Measurements from ENCODE around the gene FOXK1. TPM values are rescaled to one million over a fixed set of nuclear protein-coding genes. Genes with fewer than 3 reads are reported as not detected.
A peak's percentile ranks its signal among the peaks of the same experiment; 100 is the strongest.

FOXK1 gene
- total RNA-seq, 1 donor from 2014 or later, result 16.3 TPM

DNA sequence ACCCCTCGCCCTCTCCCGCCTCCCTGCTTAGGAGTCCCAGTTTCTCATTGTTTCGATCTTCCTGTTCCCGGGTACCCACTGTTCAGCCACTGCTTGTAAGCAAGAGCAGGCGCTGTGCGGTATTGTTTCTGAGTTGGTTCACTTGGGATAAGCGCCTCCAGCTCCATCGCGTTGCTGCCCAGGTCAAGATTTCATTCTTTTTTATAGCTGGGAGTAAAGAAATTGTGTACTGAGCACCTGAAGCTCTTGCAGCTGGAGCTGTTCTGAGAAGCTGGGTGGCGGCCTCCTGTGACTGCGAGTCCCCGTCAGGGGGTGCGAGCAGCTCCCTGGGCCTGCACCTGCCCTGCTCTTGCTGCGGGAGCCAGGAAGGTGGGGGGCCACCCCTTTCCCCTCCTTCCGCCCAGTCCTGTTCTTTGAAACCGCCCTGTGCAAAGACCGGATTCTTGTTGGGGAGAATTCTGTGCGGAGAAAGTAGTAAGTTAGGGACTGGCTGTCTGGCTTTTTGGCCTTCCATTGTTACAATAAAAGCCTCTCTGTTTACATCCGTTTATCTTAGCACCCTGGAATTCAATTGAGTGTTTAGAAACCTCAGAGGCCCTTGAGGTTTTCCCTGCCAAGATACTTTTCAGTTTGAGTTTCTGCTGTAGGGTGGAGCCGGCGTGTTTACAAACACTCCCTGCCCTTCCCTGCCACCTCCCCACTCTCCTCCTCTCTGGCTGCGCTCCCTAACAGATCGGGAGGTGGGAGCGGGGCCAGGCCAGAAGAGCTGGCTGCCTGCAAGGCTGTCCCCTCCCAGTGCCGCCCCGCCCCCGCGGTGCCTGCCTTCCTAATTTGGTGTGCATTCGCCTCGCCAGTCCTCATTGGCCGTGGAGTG lies 62.5 kb downstream of the FOXK1 start:
- peak; percentile 97 to 99 for DNase-seq (ENCODE audit: low read depth in 2 of 2)

DNA sequence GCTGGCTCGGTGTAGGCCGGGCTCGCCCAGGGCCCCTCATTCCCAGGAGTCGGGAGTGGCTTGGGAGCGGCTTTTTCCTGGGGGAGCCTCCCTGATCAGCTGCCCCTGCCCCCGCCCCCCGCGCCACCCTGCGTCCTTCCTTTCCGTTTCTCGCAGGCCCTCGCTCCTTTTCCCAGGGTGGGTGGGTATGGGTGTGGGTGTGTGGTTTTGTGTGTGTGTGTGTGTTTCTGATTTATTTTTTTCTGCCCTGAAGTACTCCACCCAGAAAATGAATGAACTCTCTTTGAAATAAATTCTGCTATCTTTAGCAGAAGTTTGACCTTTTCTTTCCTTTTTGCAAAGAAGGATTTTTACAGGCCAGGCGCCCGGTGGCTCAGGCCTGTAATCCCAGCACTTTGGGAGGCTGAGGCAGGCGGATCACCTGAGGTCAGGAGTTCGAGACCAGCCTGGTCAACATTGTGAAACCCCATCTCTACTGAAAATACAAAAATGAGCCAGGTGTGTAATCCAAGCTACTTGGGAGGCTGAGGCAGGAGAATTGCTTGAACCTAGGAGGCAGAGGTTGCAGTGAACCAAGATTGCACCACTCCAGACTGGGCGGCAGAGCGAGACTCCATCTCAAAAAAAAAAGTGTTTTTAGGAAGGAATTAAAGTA lies 63.3 kb downstream of the FOXK1 start:
- no peak for DNase-seq (ENCODE audit: low read depth in 2 of 2)

DNA sequence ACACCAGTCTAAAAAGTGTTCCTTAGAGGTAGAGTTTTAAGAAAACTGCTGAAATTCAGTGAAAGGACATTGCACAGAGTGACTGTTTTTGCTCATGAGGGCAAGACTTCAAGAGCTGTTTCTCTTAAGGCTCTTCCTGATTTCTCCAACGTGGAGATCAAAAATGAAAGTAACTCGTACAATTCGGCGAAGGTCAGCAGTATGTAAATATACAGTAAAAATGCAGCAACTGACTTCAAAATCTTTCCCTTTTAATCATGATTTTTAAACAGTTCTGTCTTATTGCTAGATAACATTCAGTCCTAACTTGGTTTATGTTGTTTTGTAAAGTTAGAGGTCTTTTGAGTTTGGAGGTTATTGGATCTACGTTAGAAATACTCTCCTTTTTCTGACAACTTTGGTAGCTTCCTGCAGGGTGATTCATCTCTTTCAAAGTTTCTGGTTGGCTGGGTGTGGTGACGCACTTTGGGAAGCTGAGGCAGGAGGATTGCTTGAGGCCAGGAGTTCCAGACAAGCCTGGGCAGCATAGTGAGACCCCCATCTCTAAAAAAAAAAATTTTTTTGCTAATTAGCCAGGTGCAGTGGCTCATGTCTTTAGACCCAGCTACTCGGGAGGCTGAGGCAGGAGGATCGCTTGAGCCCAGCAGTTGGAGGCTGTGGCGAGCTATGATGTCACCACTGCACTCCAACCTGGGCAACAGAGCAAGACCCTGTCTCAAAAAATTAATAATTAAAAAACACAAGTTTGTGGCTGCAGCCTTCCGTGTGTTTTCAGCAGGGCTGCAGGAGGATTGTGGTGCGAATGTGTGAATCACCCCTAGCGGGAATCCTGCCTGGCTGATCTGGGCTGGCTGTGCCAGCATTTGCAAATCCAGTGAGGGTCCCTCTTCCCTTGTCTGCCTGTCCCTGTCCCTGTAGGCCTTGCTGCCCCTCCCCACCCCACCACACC lies 64.2 kb downstream of the FOXK1 start:
- peak; percentile 74 to 83 for DNase-seq (ENCODE audit: low read depth in 2 of 2)

DNA sequence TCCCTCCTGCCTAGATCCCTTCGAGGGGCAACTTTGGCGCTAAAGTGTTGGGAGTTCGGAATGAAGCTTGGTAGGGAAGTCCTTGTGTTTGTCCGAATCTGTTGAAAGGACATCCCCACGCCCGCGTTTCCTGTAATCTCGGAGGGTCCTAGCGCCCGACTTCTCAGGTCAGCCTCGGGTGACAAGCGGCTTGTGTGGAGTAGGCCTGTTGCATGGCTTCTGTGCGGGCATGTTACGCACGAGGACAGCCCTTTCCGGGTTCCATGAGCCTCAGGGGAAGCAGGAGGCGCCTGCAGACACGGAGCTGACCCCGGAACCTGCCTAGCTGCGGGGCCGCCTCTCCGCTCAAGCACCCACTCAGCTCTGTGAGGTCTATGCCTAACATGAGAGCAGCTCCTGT lies 64.9 kb downstream of the FOXK1 start:
- DNase-seq (ENCODE audit: low read depth in 2 of 2), result peak; percentile 18 to 38

DNA sequence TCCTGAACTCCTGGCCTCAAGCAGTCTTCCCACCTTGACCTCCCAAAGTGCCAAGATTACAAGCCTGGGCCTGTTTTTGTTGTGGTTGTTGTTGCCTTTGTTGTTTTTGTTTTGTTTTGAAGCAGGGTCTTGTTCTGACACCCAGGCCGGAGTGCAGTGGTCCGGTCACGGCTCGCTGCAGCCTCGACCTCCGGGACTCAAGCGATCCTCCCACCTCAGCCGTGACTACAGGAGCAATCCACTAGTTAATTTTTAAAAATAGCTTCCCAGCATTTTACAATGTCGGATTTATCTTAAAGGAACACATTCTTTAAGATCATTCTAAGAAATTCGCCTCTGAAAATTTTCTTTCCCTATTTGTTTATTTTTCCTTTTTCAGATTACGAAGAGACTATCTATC lies 65.7 kb downstream of the FOXK1 start:
- no peak for DNase-seq (ENCODE audit: low read depth in 2 of 2)

DNA sequence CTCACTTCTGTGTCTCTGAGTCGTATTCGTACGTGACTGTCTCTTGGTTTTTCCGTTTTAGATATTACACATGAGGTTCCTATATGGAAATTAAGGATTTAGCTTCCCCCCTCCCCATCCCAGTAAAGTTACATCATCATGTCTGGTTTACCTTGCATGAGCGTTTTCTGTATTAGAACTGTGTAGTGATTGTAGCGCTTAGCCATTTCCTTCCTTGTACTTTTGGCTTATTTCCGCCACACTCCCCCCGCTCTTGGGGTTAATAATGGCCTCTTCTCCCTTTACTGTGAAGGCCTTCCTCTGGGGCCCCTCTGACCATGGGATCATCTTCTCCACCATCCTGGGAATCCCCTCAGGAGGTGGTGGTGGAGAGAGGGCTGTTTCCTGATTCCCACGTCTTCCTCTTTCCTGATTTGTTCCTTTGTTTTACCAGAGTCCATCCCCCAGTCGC lies 66.2 kb downstream of the FOXK1 start:
- peak; percentile 86 to 89 for DNase-seq (ENCODE audit: low read depth in 2 of 2)

DNA sequence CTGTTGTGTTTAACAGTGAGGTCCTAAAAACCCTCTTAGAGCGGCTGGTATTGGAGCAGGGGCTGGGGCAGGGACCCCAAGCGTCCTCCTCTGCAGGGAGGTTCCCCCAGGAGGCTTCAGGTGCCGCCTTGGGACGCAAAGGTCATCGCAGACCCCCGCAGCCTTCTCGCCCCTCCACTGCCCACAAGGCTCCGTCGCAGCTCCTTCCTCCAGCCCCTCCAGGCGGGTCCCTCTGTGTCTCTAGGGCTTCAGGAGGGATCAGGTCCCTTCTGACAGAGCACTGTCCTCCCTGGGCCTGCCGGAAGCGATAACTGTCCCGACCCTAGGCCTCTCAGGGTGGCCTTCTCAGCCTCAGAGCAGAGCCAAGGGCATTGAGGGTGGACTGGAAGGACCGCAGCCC lies 67.3 kb downstream of the FOXK1 start:
- DNase-seq (ENCODE audit: low read depth in 2 of 2), result no peak

DNA sequence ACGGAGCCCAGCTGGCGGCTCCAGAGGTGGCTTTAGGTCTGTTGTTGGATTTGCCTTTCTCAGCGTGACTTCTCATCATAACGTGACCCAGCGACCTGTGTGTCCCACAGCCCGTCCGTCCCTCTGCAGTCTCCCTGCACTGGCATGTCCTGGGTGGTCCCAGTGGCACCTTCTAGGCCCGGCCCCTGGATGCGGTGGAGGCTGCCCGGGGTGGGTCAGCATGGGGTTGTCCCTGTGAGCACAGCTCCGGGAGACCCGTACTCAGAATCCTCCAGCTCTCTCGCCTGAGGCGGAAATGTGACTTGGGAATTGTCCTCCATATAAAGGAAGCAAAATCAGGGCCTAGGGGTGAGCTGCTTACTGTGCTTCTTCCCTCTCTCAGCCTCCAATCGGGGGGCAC lies 67.7 kb downstream of the FOXK1 start:
- no peak for DNase-seq (ENCODE audit: low read depth in 2 of 2)

DNA sequence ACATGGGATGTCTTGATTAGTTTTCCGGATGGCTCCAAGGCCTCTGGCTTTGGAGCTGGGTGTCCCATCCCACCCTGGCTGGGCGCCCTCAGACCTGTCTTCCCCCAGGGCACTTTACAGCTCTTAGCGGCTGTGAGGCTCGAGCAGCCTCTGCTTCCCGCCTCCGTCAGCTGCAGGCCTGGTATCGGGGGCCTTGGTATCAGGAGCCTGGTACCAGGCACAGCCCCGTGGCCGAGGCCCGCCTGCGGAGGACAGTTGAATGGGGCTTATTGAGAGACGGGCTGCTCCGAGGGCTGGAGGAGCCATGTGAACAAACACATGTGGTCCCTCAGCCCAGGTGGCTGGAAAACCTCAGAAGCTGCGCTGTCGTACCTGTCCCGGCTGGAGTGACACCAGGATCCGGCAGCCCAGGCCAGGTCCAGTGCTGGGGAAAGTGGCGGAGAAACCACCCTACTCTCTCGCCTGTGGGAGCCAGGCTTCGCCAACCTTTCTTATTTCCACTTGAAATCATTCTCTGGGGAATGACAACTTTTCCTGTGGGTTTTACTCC lies 69.4 kb downstream of the FOXK1 start:
- no peak for DNase-seq (ENCODE audit: low read depth in 2 of 2)

DNA sequence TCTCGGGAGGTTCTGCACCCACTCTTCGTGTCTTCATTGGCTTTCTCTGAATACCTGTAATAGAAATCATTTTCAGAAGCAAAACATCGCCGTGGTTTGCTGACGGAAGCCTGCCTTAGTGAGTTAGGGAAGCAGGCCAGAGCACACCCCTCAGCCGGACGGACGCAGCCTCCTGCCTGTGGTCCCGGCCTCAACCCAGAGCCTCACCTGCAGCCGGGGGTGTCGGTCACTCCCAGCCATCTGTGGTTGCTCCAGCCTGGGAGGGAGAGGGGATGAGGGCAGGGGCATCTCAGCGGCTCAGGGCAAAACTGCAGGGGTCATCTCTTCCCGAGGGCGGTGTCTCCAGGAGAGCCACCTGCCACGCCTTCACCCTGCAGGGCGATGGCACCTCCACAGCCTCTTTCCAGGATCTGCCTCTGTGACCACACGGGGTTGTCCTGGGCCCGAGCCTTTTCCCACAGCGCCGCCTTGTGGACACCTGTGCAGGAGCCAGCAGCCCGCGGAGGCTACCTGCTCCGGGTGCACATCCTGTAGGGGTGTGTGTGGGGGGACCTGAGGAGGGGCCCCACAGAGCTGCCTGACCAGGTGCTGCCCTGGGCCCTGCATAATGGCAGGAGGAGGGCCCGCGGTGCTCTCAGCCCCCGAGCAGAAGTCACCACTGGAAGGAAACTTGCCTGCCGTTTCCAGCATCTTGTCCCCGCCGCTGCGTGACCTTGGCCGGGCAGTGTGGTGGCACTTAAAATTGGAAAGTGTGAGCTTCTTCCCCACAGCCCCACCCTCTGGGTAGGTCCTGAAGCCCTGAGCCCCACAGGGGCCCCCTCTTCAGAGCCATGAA lies 71.7 kb downstream of the FOXK1 start:
- DNase-seq (ENCODE audit: low read depth in 2 of 2), result peak; percentile 64 to 82

DNA sequence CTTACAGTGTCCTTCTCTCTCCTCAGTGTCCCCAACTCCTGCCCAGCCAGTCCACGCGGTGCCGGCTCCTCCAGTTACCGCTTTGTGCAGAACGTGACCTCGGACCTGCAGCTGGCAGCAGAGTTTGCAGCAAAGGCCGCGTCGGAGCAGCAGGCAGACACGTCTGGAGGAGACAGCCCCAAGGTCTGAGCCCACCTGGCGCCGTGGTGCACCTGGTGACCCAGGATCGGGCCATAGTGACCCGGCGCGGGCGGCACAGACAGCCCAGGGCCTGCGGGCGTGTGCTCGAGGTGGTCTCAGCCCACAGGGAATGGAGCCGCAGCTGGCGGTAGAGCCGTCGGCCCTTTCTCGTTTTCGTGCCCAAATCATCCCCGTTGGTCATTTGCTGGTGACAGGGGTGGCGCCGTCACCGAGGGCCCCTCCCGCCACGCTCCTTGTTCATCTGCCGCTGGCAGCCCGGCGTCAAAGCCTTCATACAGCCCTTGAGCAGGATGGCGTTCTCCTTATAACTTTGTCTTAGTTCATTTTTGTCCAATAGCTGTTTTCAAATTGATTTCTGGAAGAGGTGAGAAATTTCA lies 72.4 kb downstream of the FOXK1 start:
- DNase-seq (ENCODE audit: low read depth in 2 of 2), result no peak

DNA sequence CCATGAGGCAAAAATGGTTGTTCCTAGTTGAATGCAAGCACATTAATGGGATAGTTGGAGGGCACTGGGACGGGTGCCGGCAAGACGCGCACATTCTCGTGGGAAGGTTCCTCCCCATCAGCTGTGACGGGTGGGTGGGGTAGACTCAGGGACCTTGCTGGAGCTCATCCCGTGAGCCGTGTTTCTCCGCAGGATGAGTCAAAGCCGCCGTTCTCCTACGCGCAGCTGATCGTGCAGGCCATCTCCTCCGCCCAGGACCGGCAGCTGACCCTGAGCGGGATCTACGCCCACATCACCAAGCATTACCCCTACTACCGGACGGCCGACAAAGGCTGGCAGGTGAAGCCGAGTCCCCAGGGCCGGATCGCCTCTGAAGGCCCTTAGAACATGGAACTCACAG lies 73.0 kb downstream of the FOXK1 start:
- no peak for DNase-seq (ENCODE audit: low read depth in 2 of 2)

DNA sequence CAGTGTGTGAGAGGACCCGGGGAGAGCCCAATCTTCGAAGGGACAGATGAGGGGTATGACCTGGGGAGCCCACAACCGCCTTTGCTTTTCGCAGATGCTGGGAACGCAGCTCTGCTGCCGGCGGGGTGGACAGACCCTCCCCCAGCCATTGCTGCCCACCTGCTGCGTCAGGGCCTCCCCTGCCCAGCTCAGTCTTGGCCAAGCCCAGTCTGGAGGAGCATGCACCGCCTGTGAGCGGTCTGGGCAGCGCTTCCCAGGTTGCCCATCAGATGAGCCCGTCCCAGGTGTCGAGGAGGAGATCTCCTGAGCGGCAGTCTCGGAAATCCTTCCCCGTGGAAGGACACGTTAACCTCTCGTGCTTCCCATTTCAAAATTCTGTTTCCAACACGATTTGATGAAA lies 76.0 kb downstream of the FOXK1 start:
- no peak for DNase-seq (ENCODE audit: low read depth in 2 of 2)

DNA sequence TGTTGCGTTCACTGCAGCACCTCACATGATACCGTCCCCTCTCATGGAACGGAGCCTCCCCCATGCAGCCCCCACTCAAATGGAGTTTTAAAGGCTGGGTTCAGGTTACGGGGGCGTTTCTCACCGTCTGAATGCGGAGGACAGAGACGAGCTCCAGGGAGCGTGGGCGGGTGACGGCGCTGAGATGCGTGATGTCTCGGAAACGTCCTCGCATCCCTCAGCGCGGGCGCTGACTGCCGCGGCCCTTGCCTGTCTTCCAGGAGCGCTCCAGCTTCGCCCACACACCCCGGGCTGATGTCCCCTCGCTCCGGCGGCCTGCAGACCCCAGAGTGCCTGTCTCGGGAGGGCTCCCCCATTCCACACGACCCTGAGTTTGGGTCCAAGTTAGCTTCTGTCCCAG lies 76.7 kb downstream of the FOXK1 start:
- DNase-seq (ENCODE audit: low read depth in 2 of 2), result no peak

DNA sequence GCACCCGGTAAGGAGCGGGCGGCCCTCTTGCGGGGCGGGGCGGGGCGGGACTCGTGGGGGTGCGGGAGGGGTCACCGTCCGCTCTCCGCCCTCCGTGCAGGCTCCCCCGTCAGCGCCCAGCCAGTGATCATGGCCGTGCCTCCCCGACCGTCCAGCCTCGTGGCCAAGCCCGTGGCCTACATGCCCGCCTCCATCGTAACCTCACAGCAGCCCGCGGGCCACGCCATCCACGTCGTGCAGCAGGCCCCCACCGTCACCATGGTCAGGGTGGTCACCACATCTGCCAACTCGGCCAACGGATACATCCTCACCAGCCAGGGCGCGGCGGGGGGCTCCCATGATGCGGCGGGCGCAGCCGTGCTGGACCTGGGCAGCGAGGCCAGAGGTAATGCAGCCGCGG lies 77.1 kb downstream of the FOXK1 start:
- no peak for DNase-seq (ENCODE audit: low read depth in 2 of 2)

DNA sequence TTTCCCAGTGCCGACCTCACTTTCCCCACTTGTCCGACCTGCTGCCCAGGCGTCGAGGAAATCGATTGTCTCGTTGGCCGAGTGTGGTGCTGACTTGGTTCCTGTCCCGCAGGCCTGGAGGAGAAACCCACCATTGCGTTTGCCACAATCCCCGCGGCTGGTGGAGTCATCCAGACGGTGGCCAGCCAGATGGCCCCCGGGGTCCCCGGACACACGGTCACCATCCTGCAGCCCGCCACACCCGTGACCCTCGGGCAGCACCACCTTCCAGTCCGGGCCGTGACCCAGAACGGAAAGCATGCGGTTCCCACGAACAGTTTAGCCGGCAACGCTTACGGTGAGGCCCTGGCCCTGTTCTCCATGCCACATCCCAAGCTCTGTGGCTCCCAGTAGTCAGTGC lies 78.9 kb downstream of the FOXK1 start:
- no peak for DNase-seq (ENCODE audit: low read depth in 2 of 2)

DNA sequence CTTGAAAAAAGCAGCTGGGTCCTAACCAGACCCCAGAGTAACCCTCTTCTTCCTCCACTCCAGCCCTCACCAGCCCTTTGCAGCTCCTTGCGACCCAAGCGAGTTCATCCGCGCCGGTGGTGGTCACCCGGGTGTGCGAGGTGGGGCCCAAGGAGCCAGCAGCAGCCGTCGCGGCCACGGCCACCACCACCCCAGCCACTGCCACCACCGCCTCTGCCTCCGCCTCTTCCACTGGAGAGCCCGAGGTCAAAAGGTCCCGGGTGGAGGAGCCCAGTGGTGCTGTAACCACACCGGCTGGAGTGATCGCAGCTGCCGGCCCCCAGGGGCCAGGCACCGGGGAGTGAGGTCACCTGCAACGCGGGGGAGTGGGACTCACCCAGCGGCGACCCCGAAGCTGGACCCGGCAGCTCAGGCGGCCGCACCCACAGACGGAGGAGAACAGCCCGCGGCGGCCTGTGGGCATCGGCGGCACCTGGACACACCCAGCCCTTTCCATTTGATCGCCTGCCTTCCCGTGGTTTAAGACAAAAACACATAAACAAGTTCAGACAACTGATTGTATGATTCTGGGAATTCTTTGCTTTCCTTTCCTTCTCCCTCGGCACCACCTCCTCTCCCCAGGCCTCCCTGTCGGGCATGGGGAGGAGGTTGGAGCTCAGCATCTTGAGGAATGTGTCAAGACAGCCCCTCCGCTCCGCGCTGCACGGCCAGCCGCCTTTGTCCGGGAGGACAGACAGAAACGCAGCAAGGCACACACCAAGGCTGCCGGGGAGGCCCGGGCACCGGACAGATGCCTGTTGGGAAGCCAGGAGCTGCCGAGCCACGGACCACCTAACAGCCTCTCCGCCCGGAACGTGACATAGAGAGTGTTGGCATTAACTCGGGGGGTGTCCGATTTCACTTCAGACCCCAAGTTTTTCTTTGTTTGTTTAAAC lies 80.3 kb downstream of the FOXK1 start:
- DNase-seq (ENCODE audit: low read depth in 2 of 2), result no peak

DNA sequence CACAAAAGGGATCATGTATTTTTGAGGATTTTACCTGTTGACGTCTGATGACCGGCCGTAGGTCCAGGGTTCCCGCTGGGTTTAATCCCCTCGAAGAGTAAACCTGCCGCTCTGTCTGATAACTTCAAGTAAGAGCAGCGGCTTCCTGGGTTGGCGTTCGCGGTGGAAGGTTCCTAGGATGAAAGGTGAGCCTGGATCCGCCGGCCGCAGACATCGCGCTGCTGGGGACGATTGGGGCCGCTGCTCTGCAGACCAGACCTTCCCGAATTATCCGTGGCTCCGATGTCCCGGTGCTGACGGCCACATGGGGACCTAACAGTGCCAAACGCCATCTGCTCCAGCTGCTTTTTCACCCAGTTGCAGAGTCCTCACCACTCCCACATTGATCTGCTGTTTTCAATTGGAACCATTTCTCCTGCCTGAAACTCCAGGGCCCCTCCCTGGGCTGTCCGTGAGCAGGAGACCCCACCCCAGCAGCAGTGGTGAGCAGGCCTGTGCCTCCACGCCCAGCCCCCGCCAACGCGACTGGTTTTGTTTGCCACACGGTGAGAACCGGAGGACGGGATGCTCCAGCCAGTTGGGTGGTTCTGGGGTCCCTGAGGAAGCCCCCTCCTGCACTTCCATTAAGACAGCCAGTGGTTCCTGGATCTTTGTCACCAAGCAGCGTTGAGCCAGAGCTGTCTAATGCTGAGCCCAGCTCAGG lies 81.1 kb downstream of the FOXK1 start:
- DNase-seq (ENCODE audit: low read depth in 2 of 2), result no peak

DNA sequence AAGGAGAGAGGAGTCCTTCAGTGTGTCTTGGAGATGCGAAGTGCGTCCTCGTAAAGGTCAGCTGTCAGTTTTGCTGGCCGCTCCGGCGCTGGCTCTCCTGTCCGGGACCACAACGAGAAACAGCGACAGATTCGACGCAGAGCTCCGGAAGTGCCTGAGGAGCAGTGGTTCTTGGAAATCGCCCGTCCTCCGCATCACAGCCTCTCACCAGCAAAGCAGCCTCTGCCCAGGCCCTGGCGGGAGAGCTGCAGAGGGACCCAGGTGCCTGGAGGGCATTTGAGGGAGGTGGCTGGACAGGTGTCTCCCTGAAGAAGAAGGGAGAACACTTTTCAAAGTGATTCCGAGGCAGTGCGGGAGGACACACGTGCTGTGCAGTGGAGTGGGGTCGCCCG lies 81.7 kb downstream of the FOXK1 start:
- DNase-seq (ENCODE audit: low read depth in 2 of 2), result no peak
